GM19372 (cell line): ENCODE results near the gene PNLIPRP1.

Experiments
- ATAC-seq: cut with Tn5 transposase; IDR thresholded peaks from one replicate; pipeline ENCODE4 v1.9.1; 2021; ENCODE audit warnings: mild to moderate bottlenecking, low read depth, moderate library complexity; ENCODE audit not compliant: unreplicated experiment

The PNLIPRP1 gene

DNA sequence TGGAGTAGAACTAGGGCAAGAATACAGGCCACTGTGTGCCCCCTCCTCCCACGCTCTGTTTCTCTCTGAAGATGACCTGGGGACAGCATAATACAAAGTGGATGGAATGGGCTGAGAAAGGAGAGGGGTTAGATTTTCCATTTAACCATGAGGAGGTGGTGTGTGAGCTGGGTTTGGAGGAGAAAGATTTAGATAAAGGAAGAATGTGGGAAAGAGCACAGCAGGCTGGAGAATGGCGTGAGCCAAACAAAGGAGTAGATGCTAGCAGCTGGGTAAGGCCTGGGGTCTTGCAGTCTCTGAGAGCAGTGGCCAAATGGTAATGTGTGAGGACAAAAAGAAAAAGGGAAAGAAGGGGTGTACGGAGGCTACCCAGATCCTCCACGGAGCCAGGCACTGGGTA is 38.6 kb downstream of the PNLIPRP1 start:
- ATAC-seq = no peak

DNA sequence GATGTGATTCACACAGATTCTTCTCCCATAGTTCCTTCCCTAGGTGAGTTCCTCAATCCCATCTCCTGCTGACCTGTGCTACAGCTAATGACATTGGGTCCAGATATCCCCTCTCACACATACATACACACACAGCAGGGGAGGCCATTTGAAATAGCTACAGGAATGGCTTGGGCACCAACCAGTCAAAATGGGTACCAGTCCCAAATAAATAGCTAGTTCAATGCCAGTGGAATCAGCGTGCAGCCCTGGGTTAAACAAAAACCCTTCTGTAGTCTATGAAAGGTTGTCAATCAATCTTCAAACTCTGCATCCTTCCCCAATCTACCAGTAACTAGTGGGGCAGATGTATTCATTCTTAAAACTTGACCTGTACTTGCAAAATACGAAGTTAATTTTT is 39.3 kb downstream of the PNLIPRP1 start:
- no peak for ATAC-seq

- no peak for ATAC-seq
Measured at GRCh38 chr10:116631871-116632295, 41.1 kb downstream of the PNLIPRP1 start.

GRCh38 chr10:116632596-116633215 is 41.9 kb downstream of the PNLIPRP1 start:
- no peak for ATAC-seq

- no peak for ATAC-seq
Measured at GRCh38 chr10:116633216-116633600, 42.4 kb downstream of the PNLIPRP1 start.

DNA sequence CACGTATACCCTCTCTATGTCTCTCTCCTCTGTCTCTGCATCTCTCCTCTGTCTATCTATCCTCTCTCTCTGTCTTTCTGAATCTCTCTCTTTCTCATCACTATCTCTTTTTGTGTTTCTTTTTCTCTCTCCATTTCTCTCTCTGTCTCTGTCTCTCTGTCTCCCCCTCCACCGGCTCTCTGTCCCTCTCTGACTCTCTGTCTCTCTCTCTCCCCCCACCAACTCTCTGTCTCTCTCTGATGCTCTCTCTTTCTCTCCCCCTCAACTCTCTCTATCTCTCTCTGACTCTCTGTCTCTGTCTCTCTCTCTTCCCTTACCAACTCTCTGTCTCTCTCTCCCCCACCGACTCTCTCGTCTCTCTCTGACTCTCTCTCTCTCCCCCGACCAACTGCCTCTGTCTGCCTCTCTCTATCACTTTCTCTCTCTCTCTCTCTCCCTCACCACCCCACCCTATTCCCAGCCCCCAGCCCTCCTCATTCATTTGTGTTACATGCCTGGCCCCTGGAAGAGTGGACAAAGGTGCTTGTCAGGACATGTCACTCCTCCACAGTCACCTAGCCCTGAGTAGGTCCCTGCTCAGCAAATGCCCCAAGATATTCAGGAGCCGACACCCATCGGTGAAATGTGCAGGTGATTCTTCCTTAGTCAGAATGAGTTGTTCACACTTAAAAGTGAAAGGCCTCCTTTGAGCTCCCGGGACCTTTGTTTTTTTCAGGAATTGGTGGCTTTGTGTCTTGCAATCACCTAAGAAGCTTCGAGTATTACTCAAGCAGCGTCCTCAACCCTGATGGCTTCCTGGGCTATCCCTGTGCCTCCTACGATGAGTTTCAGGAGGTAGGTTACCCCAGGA is 43.6 kb downstream of the PNLIPRP1 start:
- ATAC-seq = no peak

DNA sequence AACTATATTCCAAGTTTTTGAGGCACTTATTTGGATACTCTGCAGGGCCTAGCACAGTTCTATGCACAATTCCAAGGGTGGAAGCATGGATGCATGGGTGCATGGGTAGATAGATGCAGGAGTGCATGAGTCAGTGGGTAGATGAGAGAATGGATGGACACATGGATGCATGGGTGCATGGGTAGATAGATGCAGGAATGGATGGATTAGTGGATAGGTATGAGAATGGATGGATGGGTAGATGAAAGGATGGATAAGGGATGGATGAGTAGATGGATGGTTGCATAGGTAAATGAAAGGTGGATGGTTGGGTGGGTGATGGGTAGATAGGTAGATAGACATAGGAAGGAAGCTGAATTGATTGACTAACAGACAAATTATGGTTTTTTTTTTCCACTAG is 45.6 kb downstream of the PNLIPRP1 start:
- no peak for ATAC-seq

DNA sequence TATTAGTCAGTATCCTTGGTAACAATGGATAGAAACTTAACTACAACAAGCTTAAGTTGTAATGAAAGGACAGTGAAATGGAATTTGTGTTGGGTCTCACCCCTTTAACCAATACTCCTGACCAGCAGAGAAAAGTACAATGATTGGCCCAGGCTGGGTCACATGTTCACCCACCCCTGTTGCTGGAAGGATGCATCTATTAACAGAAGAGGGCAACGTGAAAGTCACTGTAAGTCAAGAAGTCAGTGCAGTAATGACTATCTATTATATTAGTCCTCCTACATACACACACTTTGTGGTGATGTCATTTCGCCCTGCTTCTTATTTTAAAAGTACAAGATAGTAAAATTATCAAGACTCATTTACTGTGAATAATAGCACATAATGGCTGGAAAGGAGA is 46.2 kb downstream of the PNLIPRP1 start:
- no peak for ATAC-seq

DNA sequence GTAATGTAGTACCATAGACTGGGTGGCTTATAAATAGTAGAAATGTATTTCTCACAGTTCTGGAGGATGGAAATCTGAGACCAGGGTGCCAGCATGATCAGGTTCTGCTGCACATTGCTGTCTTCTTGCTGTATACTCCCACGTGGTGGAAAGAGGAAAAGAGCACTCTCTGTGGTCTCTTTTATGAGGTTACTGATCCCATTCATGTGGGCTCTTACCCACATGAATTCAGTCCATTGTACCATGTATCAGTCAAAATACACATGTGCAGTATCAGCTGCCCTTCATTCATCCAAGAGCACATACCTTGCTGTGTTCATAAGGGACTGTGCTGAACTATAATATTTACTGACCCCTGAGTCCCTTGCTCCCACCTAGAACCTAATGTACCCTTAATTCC is 47.1 kb downstream of the PNLIPRP1 start:
- ATAC-seq = no peak

DNA sequence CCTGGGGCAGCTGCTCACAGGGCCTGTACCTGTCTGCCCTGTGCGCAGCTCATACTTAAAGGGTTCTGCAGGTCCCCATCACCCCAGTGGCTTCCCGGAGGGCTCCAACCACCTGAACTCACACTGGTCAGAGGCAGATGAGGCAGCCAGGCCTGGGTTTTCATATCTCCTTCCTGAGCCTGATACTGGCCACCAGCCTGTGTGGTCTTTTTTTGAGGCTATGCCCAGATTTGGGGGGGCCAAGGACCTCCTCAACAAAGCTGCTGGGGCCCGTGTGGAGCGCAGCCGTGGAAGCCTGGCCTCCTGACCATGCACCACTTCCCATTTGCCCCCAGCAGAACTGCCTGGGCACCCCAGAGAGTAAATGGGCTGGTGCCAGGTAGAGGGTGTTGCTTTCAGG is 55.7 kb downstream of the PNLIPRP1 start:
- ATAC-seq = no peak

- no peak for ATAC-seq
Measured at GRCh38 chr10:116648903-116649302, 58.1 kb downstream of the PNLIPRP1 start.

DNA sequence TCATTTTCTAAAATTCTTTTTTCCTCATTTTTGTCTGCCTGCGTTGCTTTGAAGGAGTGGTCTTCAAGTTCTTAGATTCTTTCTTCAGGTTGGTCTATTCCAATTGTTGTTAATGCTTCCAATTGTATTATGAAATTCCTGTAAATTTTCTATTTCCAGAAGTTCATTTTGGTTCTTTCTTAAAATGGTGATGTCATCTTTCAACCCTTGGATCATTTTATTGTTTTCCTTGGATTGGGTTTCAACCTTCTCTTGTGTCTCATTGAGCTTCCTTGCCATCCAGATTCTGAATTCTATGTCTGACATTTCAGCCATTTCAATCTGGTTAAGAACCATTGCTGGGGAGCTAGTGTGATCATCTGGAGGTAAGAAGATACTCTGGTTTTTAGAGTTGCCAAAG is 63.1 kb downstream of the PNLIPRP1 start:
- no peak for ATAC-seq

- no peak for ATAC-seq
Measured at GRCh38 chr10:116654816-116655215, 64.1 kb downstream of the PNLIPRP1 start.

GRCh38 chr10:116655568-116655967 is 64.8 kb downstream of the PNLIPRP1 start:
- ATAC-seq = no peak

GRCh38 chr10:116656044-116656443 is 65.3 kb downstream of the PNLIPRP1 start:
- no peak for ATAC-seq

GRCh38 chr10:116657863-116658551 is 67.2 kb downstream of the PNLIPRP1 start:
- ATAC-seq = no peak
